H9 (cell line): ENCODE results near the gene CDK8. TPM values are rescaled to one million over a fixed set of nuclear protein-coding genes. Genes with fewer than 3 reads are reported as not detected.

Experiments
- DNase-seq: peaks from one replicate; pipeline ENCODE4 v3.0.0-alpha.2; 2017
- H2AFZ ChIP-seq: one replicate; pipeline ENCODE4 v1.6.1; 2013; ENCODE audit warnings: mild to moderate bottlenecking, low read length, control low read depth, moderate library complexity
- H2AK5ac ChIP-seq: 2 replicates; pipeline ENCODE4 v1.6.1; 2013; ENCODE audit warnings: low read length, control low read depth, mixed read lengths; ENCODE audit not compliant: insufficient read length
- H2BK120ac ChIP-seq: one replicate; pipeline ENCODE4 v1.6.1; 2013; ENCODE audit warnings: low read depth, mild to moderate bottlenecking, low read length, control low read depth, inconsistent platforms; ENCODE audit not compliant: poor library complexity, severe bottlenecking
- H2BK12ac ChIP-seq: 2 replicates; pipeline ENCODE4 v1.6.1; 2013; ENCODE audit warnings: low read length, control low read depth, mixed read lengths, low read depth; ENCODE audit not compliant: insufficient read length
- H2BK15ac ChIP-seq: 2 replicates; pipeline ENCODE4 v1.6.1; 2013; ENCODE audit warnings: low read depth, low read length, control low read depth
- H2BK20ac ChIP-seq: one replicate; pipeline ENCODE4 v1.6.1; 2013; ENCODE audit warnings: low read depth, mild to moderate bottlenecking, low read length, control low read depth, inconsistent platforms; ENCODE audit not compliant: poor library complexity, severe bottlenecking
- H2BK5ac ChIP-seq: 2 replicates; pipeline ENCODE4 v1.6.1; 2013; ENCODE audit warnings: low read length, control low read depth, mixed read lengths; ENCODE audit not compliant: insufficient read length
- H3K14ac ChIP-seq: 2 replicates; pipeline ENCODE4 v1.6.1; 2013; ENCODE audit warnings: low read length, control low read depth; ENCODE audit not compliant: insufficient read depth
- H3K18ac ChIP-seq: 2 replicates; pipeline ENCODE4 v1.6.1; 2013; ENCODE audit warnings: low read depth, mild to moderate bottlenecking, mixed read lengths, low read length, control low read depth; ENCODE audit not compliant: insufficient read length
- H3K23ac ChIP-seq: 2 replicates; pipeline ENCODE4 v1.6.1; 2013; ENCODE audit warnings: low read length, control low read depth, mixed read lengths, low read depth; ENCODE audit not compliant: insufficient read length
- H3K23me2 ChIP-seq: 2 replicates; pipeline ENCODE4 v1.6.1; 2013; ENCODE audit warnings: low read depth, mild to moderate bottlenecking, mixed read lengths, low read length, control low read depth; ENCODE audit not compliant: insufficient read length, poor library complexity, severe bottlenecking
- H3K27ac ChIP-seq: 2 replicates; pipeline ENCODE4 v1.5.1; 2013; ENCODE audit warnings: low read length, control low read depth, mixed read lengths, low read depth; ENCODE audit not compliant: insufficient read length
- H3K27me3 ChIP-seq: 2 replicates; pipeline ENCODE4 v1.6.1; 2013; ENCODE audit warnings: low read length, control low read depth, inconsistent platforms; ENCODE audit not compliant: insufficient read depth
- H3K4ac ChIP-seq: 2 replicates; pipeline ENCODE4 v1.6.1; 2013; ENCODE audit warnings: low read depth, mild to moderate bottlenecking, control low read depth, inconsistent platforms, low read length, moderate library complexity
- H3K4me1 ChIP-seq: 2 replicates; pipeline ENCODE4 v1.6.1; 2013; ENCODE audit warnings: low read length, control low read depth, inconsistent platforms; ENCODE audit not compliant: insufficient read depth
- H3K4me2 ChIP-seq: 2 replicates; pipeline ENCODE4 v1.6.1; 2013; ENCODE audit warnings: low read length, control low read depth, mixed read lengths; ENCODE audit not compliant: insufficient read length, insufficient read depth
- H3K56ac ChIP-seq: 2 replicates; pipeline ENCODE4 v1.6.1; 2013; ENCODE audit warnings: low read depth, mild to moderate bottlenecking, mixed read lengths, low read length, control low read depth; ENCODE audit not compliant: insufficient read length
- H3K79me1 ChIP-seq: 2 replicates; pipeline ENCODE4 v1.6.1; 2013; ENCODE audit warnings: low read depth, mild to moderate bottlenecking, moderate library complexity, low read length, control low read depth, inconsistent platforms; ENCODE audit not compliant: insufficient read depth, poor library complexity, severe bottlenecking
- H3K79me2 ChIP-seq: 2 replicates; pipeline ENCODE4 v1.6.1; 2013; ENCODE audit warnings: low read length, control low read depth, inconsistent platforms; ENCODE audit not compliant: insufficient read depth
- H3K9ac ChIP-seq: 2 replicates; pipeline ENCODE4 v1.6.1; 2013; ENCODE audit warnings: low read length, control low read depth, mixed read lengths; ENCODE audit not compliant: insufficient read length; ENCODE audit errors: extremely low read depth
- H3K9me3 ChIP-seq: one replicate; pipeline ENCODE4 v1.6.1; 2013; ENCODE audit warnings: low read depth, low read length, inconsistent platforms; ENCODE audit not compliant: control insufficient read depth
- H3T11ph ChIP-seq: one replicate; pipeline ENCODE4 v1.6.1; 2013; ENCODE audit warnings: mild to moderate bottlenecking, low read length, control low read depth, inconsistent platforms
- H4K20me1 ChIP-seq: one replicate; pipeline ENCODE4 v1.6.1; 2013; ENCODE audit not compliant: control insufficient read depth, insufficient read length, insufficient read depth
- H4K5ac ChIP-seq: 2 replicates; pipeline ENCODE4 v1.6.1; 2013; ENCODE audit warnings: low read depth, mild to moderate bottlenecking, mixed read lengths, low read length, control low read depth; ENCODE audit not compliant: insufficient read length
- H4K8ac ChIP-seq: replicated peaks from 2 replicates; pipeline ENCODE4 v1.6.1; 2013; ENCODE audit warnings: low read length, control low read depth, mixed read lengths, low read depth; ENCODE audit not compliant: insufficient read length
- H4K91ac ChIP-seq: 2 replicates; pipeline ENCODE4 v1.6.1; 2013; ENCODE audit warnings: low read depth, mild to moderate bottlenecking, moderate library complexity, mixed read lengths, low read length, control low read depth; ENCODE audit not compliant: insufficient read length
- H3K27ac Mint-ChIP-seq, 3 experiments: 2 replicates in 2 of 3; 3 replicates in 1 of 3; pipeline ENCODE4 v1.8.0; 2020 to 2021; ENCODE audit warnings: mixed read lengths in 3 of 3, mild to moderate bottlenecking in 1 of 3, moderate library complexity in 1 of 3
- H3K27me3 Mint-ChIP-seq: 2 replicates; pipeline ENCODE4 v1.8.0; 2021; ENCODE audit warnings: low read depth, mild to moderate bottlenecking, moderate library complexity, mixed read lengths
- H3K36me3 Mint-ChIP-seq, 3 experiments: 2 replicates in 2 of 3; 3 replicates in 1 of 3; pipeline ENCODE4 v1.8.0; 2020 to 2021; ENCODE audit warnings: low read depth in 3 of 3, mixed read lengths in 3 of 3; ENCODE audit not compliant: insufficient read depth in 1 of 3
- H3K4me1 Mint-ChIP-seq, 2 experiments: 2 replicates each; pipeline ENCODE4 v1.8.0; 2020; ENCODE audit warnings: mixed read lengths in 2 of 2
- H3K4me3 Mint-ChIP-seq, 2 experiments: 2 replicates in 1 of 2; 3 replicates in 1 of 2; pipeline ENCODE4 v1.8.0; 2020 to 2021; ENCODE audit warnings: mild to moderate bottlenecking in 2 of 2, mixed read lengths in 2 of 2, moderate library complexity in 1 of 2
- H3K9me3 Mint-ChIP-seq, 2 experiments: 2 replicates in 1 of 2; 3 replicates in 1 of 2; pipeline ENCODE4 v1.8.0; 2020; ENCODE audit warnings: mild to moderate bottlenecking in 2 of 2, mixed read lengths in 2 of 2, moderate library complexity in 1 of 2
- CTCF ChIP-seq: fragments of 200-600 bp; sonication (generic); conservative IDR thresholded peaks from 3 replicates; pipeline ENCODE4 v1.8.0; 2021; ENCODE audit warnings: antibody characterized with exemption, mild to moderate bottlenecking
- WGBS: extraction: QIAGEN DNeasy Blood & Tissue Kit; methylation state at CpG from one replicate; pipeline ENCODE4 v1.1.7; 2013; ENCODE audit warnings: missing lambda C conversion rate, low lambda C conversion rate, mixed read lengths; ENCODE audit not compliant: insufficient read length; ENCODE audit errors: extremely low coverage; 5-methylcytosine and 5-hydroxymethylcytosine counted together
- total RNA-seq: library from RNA; stranded (reverse); gene quantifications from 2 replicates; pipeline ENCODE4 v1.2.1, GENCODE V29; 2021

The CDK8 gene
- total RNA-seq, 1 experiment from 2014 or later = 18.1 TPM

DNA sequence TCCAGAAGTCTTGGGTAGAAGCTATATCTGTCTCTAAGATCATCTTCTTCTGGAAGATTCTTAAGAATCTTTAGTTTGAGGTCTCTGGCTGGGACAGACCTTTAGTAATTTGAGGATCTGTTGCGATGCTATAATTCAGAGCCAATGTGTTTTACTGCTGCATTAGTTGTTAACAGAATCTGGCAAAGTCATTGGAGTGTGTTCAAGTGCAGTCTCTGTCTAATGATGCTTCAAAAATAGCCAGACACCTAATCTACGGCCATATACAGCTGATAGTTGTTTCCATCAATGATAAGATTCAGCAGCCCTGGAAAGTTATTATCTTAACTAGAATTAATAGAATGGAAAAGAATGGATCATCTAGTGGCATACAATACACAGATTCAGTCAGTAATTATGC, 72.6 kb downstream of the CDK8 start:
- Mint-ChIP-seq H3K27ac (no peak overlapping the region), H3K4me1 (peaks cover 21 to 23% of the 10 kb centered on the region in 2 experiments), H3K4me3 (no peak overlapping the region), H3K36me3 (peaks cover 0 to 5% (median 3%) of the 10 kb centered on the region in 3 experiments; a peak in 3 of 7 replicates), H3K27me3 (no peaks in the 10 kb centered on the region), H3K9me3 (no peaks in the 10 kb centered on the region; a peak in 1 of 5 replicates)
- Histone ChIP-seq H3K14ac (no peak overlapping the region), H3K9me3 (no peaks in the 10 kb centered on the region), H4K5ac (no peak overlapping the region), H3K4me2 (no peak overlapping the region), H4K8ac (no peak overlapping the region), H2BK15ac (no peak overlapping the region), H2BK12ac (no peak overlapping the region), H3K4ac (no peak overlapping the region), H2BK20ac (no peak overlapping the region), H3K23me2 (no peaks in the 10 kb centered on the region), H2BK120ac (no peak overlapping the region), H3K79me1 (peaks cover 2% of the 10 kb centered on the region), H2BK5ac (no peak overlapping the region), H3K23ac (no peak overlapping the region), H3T11ph (no peak overlapping the region), H3K4me1 (no peaks in the 10 kb centered on the region; the same call in 1 of the 2 replicates), H3K56ac (no peak overlapping the region), H3K18ac (no peak overlapping the region), H3K9ac (no peak overlapping the region), H4K91ac (no peak overlapping the region), H2AFZ (no peak overlapping the region), H4K20me1 (no peaks in the 10 kb centered on the region), H3K27me3 (no peaks in the 10 kb centered on the region), H2AK5ac (no peak overlapping the region), H3K27ac (no peak overlapping the region), H3K79me2 (peaks cover 7% of the 10 kb centered on the region; the same call in 1 of the 2 replicates)
- no peak for TF ChIP-seq CTCF
- no peak for DNase-seq
- WGBS = no CpG with 5 or more reads among the region's 2 CpGs
